IPS-NIHi7 (cell line): ENCODE results near the gene MBD3L4.
"Not testable (repeated sequence)": the region's sequence is repeated elsewhere in the genome, so short reads cannot be mapped to it uniquely, and the experiment has no call there.

Experiments used
- DNase-seq: peaks from one replicate; pipeline ENCODE4 v3.0.0; 2012; ENCODE audit warnings: mixed read lengths; ENCODE audit errors: extremely low spot score

MBD3L4 gene

DNA sequence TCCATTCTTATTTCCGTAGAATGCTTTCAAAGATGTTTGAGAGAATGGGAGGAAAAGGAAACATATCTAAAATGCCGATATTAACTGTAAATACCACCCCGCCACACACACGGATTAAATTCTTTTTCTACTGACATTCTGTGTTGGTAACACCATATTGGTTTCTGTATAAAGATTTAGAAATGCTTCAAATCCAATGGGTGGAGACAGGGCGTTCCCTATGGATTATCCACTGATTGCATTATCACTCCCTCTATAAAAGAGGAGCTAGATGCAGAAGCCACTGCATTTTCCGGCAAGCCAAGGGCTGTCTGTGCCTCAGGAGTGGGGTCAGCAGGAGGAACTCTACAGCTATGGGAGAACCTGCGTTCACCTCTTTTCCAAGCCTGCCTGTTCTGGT lies 9.0 kb upstream of the MBD3L4 start, which contains the start of gene MBD3L2:
Gene MBD3L2, plus strand, starts transcription at position 301 of the 400 bp plus-strand sequence. Its CDS starts 53 bp downstream, at position 354.
- not testable (repeated sequence) for DNase-seq

DNA sequence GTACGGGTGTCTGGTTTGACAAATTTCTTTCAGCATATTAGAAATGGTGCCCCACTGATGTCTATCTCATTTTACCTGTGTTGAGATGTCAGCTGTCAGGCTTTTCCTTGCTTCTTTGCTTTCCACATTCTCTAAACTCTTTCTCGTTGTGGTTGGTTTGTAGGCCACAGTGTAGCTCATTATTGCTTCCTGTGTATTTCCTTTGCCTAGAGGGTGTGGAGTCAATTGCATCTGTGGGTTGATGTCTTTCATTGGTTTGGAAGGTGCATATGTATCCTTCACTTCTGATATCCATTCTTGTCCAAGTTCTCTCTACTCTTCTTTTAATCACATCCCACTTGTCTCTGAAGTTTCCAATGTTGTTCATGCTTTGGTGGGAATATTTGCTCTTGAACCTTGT lies 1.6 kb upstream of the MBD3L4 start:
- DNase-seq = not testable (repeated sequence)

- not testable (repeated sequence) for DNase-seq
Measured at GRCh38 chr19:7030278-7030677, 9.7 kb downstream of the MBD3L4 start, which contains the start of gene MBD3L5. Gene MBD3L5, plus strand, starts transcription at chr19:7030578. Its CDS starts 34 bp downstream, at chr19:7030612.

GRCh38 chr19:7028790-7029189 lies 11.2 kb downstream of the MBD3L4 start:
- not testable (repeated sequence) for DNase-seq

GRCh38 chr19:7021331-7021730 lies 18.6 kb downstream of the MBD3L4 start, which contains the start of gene MBD3L2B:
Gene MBD3L2B, minus strand, starts transcription at chr19:7021431. Its CDS starts 34 bp downstream, at chr19:7021397.
- not testable (repeated sequence) for DNase-seq

DNA sequence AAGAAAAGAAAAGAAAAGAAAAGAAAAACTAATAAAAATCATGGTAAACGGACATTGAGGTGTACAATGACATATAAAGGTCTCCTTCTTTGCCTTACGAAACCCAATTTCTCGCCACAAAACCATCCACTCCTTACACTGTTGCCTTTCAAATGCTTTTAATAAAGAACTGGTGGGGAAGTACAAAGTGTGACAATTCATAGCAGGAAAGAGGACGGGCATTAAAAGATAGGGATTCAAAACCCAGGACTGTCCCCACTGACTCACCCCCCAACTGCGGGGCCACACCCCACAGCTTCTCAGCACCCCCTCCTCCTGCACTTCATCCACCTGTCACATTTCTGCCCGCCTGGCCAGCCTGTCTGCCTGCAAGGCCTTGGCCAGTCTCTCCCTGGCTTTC lies 21.2 kb downstream of the MBD3L4 start:
- DNase-seq = no peak

DNA sequence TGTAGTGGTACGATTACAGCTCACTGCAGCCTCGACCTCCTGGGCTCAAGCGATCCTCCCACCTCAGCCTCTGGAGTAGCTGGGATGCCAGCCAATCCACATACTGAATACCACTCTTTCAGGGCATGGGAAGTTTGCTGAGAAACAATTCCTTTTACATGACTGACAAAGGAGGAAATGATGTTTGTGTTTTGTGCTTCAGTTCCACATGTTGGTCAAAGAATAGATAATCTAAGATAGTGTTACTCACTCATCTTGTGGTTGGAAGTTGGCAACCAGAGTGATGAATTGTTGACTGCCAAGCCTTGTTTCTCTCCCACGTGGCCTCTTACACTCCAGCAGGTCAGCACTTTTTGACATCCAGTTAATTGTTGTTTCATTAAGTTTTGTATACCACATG lies 26.3 kb downstream of the MBD3L4 start:
- DNase-seq = no peak

DNA sequence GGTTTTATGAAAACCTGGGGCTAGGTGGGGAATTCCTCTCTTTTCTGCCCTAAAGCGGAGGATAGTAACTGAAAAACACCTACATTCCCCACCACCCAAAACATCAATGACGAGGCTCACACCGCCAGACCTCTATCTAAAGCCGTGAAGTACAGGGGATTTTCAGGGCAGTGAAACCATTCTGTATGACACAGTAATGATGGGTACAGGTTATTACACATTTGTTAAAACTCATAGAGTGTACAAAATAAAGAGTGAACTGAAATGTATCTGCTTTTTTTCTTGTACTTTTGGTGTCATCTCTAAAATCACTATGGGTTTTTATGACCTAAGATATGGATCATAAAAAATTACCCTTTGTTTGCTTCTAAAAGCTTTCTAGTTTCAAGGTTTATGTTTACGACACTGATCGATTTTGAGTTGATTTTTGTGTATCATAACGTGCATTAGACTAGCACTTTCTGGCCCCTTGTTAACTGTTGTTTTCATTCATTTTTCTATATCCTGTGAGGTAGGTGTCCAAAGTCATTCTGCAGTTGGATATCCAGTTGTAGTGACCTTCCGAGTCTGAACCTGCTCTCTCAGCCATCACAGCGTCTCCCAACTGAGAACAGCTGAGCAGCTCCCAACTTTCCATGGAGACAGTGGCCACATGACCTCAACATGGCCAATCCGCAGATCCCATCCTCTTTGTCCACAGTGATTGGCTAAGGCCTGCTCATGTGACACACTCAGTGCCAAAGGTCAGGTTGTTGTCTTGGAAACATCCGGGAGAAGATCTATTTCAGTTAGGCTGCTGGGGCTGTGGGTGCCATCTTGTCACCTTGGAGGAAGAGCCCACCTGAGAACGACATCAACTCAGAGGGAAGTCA lies 29.0 kb downstream of the MBD3L4 start:
- DNase-seq = no peak

GRCh38 chr19:7007859-7008258 lies 32.1 kb downstream of the MBD3L4 start:
- DNase-seq = no peak

GRCh38 chr19:7006135-7006704 lies 33.8 kb downstream of the MBD3L4 start:
- DNase-seq = no peak

- no peak for DNase-seq
Measured at GRCh38 chr19:7004313-7004931, 35.6 kb downstream of the MBD3L4 start.

DNA sequence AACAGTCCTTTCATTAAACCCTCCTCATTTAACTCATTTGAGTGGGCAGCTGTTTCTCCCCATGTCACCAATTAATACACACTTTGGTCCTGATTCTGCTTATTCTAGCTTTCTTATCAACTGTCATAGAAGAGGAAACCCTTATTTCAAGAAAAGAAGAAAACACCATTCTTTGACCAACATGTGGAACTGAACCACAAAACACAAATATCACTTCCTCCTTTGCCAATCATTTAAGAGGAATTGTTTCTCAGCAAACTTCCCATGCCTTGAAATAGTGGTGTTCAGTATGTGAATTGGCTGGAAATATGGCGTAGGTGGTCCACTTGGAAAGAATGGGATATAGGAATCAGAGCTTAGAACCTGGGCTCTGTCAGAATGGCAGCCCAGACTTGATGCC lies 39.2 kb downstream of the MBD3L4 start:
- no peak for DNase-seq

GRCh38 chr19:7000333-7000732 lies 39.6 kb downstream of the MBD3L4 start:
- no peak for DNase-seq

DNA sequence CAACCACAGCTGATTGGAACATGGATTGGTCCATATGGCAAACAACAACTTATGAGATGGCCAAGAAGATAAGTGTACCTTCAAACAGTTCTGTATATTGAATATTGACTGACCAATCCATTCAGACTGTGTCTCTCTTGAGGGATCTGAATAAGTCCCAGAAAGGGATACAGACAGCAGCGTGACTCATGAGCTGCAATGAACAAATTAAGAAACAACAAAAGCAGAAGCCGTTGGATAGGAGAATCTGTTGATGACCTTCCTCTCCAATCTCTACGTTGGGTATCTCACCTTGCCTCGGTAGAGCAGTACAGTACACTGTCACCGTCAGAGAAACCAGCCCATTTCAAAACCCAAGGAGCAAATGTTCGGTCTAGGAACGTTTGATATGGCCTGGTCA lies 40.0 kb downstream of the MBD3L4 start:
- no peak for DNase-seq

DNA sequence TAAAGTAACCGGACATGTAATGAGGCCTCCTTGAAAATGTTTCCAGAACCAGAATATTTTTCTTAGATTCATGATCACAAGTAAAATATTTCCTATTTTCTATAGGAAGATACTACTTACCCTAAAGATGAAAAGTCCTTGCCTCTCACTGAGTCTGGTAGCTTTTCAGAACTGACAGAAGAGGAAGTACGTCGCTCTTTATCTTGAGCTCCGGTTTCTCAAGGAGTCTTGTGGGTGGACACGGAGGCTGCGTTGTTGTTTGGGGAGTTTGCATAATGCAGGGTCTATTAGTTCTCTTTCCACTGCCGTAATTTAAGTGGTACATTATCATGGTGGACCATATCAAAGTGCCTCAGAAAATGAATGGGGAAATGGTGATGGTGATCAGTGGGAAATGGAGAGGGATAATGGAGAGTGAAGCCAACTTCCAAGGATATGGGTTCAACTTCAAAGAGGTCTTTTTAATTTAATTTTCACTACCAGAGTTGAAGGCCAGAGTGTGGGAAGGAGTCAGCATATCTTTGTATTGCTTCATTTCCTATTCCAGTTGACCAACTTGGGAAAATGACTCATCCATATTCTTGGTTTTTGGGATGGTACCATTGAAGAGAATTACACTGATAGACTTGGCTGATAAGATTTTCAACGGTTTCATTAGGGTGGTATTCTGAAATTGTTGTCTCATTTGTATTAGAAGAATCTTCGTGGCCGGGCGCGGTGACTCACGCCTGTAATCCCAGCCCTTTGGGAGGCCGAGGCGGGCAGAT lies 42.1 kb downstream of the MBD3L4 start:
- no peak for DNase-seq

DNA sequence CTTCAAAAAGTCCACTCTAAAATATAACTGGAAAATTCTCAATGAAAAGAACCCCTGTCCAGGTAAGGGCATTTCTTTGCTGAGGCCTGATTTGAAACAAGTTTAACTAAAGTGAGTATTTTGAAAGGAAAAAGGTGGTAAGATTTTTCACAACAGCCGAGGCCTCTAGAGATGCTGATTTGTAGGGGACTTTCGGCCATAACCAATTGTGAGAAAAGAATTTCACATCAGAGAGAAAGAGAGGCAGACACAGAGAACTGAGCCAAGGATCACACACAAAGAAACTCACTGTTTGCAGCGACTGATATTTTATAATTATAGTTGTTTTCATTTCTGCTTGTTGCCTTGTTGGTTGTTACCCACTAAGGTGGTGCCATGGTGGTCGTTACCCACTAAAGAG lies 43.2 kb downstream of the MBD3L4 start:
- DNase-seq = no peak

DNA sequence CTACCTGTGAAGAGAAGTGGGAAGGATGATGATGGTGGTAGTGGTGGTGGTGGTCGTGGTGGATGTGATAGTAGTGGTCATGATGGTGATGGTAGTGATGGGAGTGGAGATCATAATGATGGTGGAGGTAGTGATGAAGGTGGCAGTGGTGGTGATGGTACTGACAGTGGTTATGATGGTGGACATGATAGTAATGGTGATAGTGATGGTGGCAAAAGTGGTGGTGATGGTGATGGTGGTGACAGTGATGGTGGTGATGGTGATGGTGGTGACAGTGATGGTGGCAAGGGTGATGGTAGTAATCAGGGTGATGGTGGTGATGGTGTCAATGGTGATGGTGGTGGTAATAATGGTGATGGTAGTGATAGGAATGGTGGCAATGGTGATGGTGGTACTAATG lies 44.9 kb downstream of the MBD3L4 start:
- no peak for DNase-seq

- no peak for DNase-seq
Measured at GRCh38 chr19:6988257-6988656, 51.7 kb downstream of the MBD3L4 start.

DNA sequence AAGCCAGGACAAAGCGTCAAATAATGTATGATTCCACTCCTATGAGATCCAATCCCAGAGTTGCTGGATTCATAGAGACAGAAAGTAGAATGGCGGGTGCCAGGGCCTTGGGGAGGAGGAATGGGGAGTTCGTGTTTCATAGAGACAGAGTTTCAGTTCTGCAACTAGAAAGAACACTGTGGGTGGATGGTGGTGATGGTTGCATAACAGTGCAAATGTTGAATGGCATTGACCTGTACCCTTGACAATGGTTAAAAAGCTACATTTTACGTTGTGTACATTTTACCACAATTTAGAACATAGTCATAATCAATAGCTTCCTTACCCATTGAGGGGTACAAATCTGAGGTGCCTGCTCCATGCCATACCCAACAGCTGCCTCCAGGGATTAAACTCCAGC lies 52.1 kb downstream of the MBD3L4 start:
- no peak for DNase-seq
